ENCODE data around the gene PRKACG. TPM values are rescaled to one million over a fixed set of nuclear protein-coding genes. Genes with fewer than 3 reads are reported as not detected.
"Not testable (repeated sequence)": the region's sequence is repeated elsewhere in the genome, so short reads cannot be mapped to it uniquely, and the experiment has no call there.

Gene PRKACG
- total RNA-seq, 1 experiment from 2014 or later, result not detected

- ChIA-PET POLR2A (no interaction called here), CTCF (no interaction called here)
- BruUV-seq (replicated peaks), result no TSS peak
- TF ChIP-seq, protein P1, sequence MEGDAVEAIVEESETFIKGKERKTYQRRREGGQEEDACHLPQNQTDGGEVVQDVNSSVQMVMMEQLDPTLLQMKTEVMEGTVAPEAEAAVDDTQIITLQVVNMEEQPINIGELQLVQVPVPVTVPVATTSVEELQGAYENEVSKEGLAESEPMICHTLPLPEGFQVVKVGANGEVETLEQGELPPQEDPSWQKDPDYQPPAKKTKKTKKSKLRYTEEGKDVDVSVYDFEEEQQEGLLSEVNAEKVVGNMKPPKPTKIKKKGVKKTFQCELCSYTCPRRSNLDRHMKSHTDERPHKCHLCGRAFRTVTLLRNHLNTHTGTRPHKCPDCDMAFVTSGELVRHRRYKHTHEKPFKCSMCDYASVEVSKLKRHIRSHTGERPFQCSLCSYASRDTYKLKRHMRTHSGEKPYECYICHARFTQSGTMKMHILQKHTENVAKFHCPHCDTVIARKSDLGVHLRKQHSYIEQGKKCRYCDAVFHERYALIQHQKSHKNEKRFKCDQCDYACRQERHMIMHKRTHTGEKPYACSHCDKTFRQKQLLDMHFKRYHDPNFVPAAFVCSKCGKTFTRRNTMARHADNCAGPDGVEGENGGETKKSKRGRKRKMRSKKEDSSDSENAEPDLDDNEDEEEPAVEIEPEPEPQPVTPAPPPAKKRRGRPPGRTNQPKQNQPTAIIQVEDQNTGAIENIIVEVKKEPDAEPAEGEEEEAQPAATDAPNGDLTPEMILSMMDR (IDR thresholded peaks at IDR 0.05; ENCODE audit: insufficient read depth in 1 of 2, low read depth in 1 of 2, low read length in 1 of 2, severe bottlenecking in 1 of 2, unreplicated experiment in 1 of 2), result no peak
- Mint-ChIP-seq H3K4me3 (ENCODE audit: unreplicated experiment) (no peak overlapping the region), H3K9me3 (ENCODE audit: unreplicated experiment) (no peaks in the 10 kb centered on the region), H3K27me3 (ENCODE audit: insufficient read depth, unreplicated experiment) (no peaks in the 10 kb centered on the region), H3K36me3 (ENCODE audit: insufficient read depth, unreplicated experiment) (no peaks in the 10 kb centered on the region), H3K27ac (ENCODE audit: unreplicated experiment) (no peak overlapping the region), H3K4me1 (ENCODE audit: low read depth, unreplicated experiment) (no peaks in the 10 kb centered on the region)
- intact Hi-C loops (cut with micrococcal nuclease; ENCODE audit: unreplicated experiment), result loop anchor here (10.0 kb wide), 1 partner anchor 301 kb away; no protein-coding TSS in a partner anchor
- Histone ChIP-seq H3K9me3 (no peaks in the 10 kb centered on the region), H3K4me3 (ENCODE audit: low read depth, low read length) (no peak overlapping the region), H3K4me1 (no peaks in the 10 kb centered on the region), H3K27me3 (replicated peaks; ENCODE audit: control insufficient read depth, insufficient read depth, low read length) (no peaks in the 10 kb centered on the region), H3K36me3 (ENCODE audit: control insufficient read depth, insufficient read depth, low read length) (no peaks in the 10 kb centered on the region)
- no peak for DNase-seq
Observed at GRCh38 chr9:68995776-68996175, 18.1 kb downstream of the PRKACG start.

- Histone ChIP-seq H3K4me1 (no peaks in the 10 kb centered on the region), H3K36me3 (ENCODE audit: control insufficient read depth, insufficient read depth, low read length) (no peaks in the 10 kb centered on the region), H3K9me3 (no peaks in the 10 kb centered on the region), H3K27me3 (replicated peaks; ENCODE audit: control insufficient read depth, insufficient read depth, low read length) (no peaks in the 10 kb centered on the region), H3K4me3 (ENCODE audit: low read depth, low read length) (no peak overlapping the region)
- Mint-ChIP-seq H3K27ac (ENCODE audit: unreplicated experiment) (no peak overlapping the region), H3K4me3 (ENCODE audit: unreplicated experiment) (no peak overlapping the region), H3K27me3 (ENCODE audit: insufficient read depth, unreplicated experiment) (no peaks in the 10 kb centered on the region), H3K4me1 (ENCODE audit: low read depth, unreplicated experiment) (no peaks in the 10 kb centered on the region), H3K9me3 (ENCODE audit: unreplicated experiment) (no peaks in the 10 kb centered on the region), H3K36me3 (ENCODE audit: insufficient read depth, unreplicated experiment) (no peaks in the 10 kb centered on the region)
- DNase-seq, result no peak
- TF ChIP-seq, protein P1 (IDR thresholded peaks at IDR 0.05; ENCODE audit: insufficient read depth in 1 of 2, low read depth in 1 of 2, low read length in 1 of 2, severe bottlenecking in 1 of 2, unreplicated experiment in 1 of 2), result no peak
- ChIA-PET POLR2A (no interaction called here), CTCF (no interaction called here)
- no TSS peak for BruUV-seq (replicated peaks)
- intact Hi-C loops (cut with micrococcal nuclease; ENCODE audit: unreplicated experiment), result loop anchor here (10.0 kb wide), 1 partner anchor 297 kb away; no protein-coding TSS in a partner anchor
Observed at GRCh38 chr9:68991457-68991856, 22.5 kb downstream of the PRKACG start.

- BruUV-seq (replicated peaks); H3K27me3 Mint-ChIP-seq (ENCODE audit: insufficient read depth, unreplicated experiment); H3K4me3 ChIP-seq (ENCODE audit: low read depth, low read length); H3K9me3 Mint-ChIP-seq (ENCODE audit: unreplicated experiment); H3K36me3 Mint-ChIP-seq (ENCODE audit: insufficient read depth, unreplicated experiment); intact Hi-C loops (cut with micrococcal nuclease; ENCODE audit: unreplicated experiment); CTCF ChIA-PET; H3K4me3 Mint-ChIP-seq (ENCODE audit: unreplicated experiment); H3K27ac Mint-ChIP-seq (ENCODE audit: unreplicated experiment); H3K36me3 ChIP-seq (ENCODE audit: control insufficient read depth, insufficient read depth, low read length); DNase-seq; H3K9me3 ChIP-seq; H3K27me3 ChIP-seq (replicated peaks; ENCODE audit: control insufficient read depth, insufficient read depth, low read length); H3K4me1 ChIP-seq; H3K4me1 Mint-ChIP-seq (ENCODE audit: low read depth, unreplicated experiment); POLR2A ChIA-PET: not testable (repeated sequence)
Observed at GRCh38 chr9:68986949-68987348, 27.0 kb downstream of the PRKACG start.
